HepG2 (cell line): ENCODE measurements around the gene POLRMT. TPM values are rescaled to one million over a fixed set of nuclear protein-coding genes. Genes with fewer than 3 reads are reported as not detected.
A peak's percentile ranks its signal among the peaks of the same experiment; 100 is the strongest.

ENCODE experiments used
- AGO2 ChIP-seq: fragments of 200-400 bp; formaldehyde crosslinking; optimal IDR thresholded peaks from 2 replicates; pipeline ENCODE3; 2017; ENCODE audit warnings: mild to moderate bottlenecking, low read depth, low read length, moderate library complexity
- KIAA2018 ChIP-seq: sonication (generic); formaldehyde crosslinking; IDR thresholded peaks from 2 replicates; pipeline ENCODE4 v1.5.0; 2020; ENCODE audit warnings: mild to moderate bottlenecking, missing genetic modification reagents, borderline replicate concordance
- PHF20 ChIP-seq: sonication (generic); formaldehyde crosslinking; IDR thresholded peaks from 2 replicates; pipeline ENCODE4 v1.5.0; 2020; ENCODE audit warnings: mild to moderate bottlenecking, missing genetic modification reagents
- TBP ChIP-seq: sonication (generic); formaldehyde crosslinking; IDR thresholded peaks from 2 replicates; pipeline ENCODE4 v1.5.0; 2020; ENCODE audit warnings: missing genetic modification reagents
- ZBTB3 ChIP-seq: sonication (generic); formaldehyde crosslinking; IDR thresholded peaks from 2 replicates; pipeline ENCODE4 v1.4.0; 2020; ENCODE audit warnings: low read depth, mild to moderate bottlenecking, moderate library complexity, missing genetic modification reagents, borderline replicate concordance
- ZNF382 ChIP-seq: sonication (generic); formaldehyde crosslinking; IDR thresholded peaks from 2 replicates; pipeline ENCODE4 v1.5.0; 2020; ENCODE audit warnings: missing genetic modification reagents, mild to moderate bottlenecking, borderline replicate concordance
- ZSCAN20 ChIP-seq: sonication (generic); formaldehyde crosslinking; IDR thresholded peaks from 2 replicates; pipeline ENCODE4 v1.4.0; 2020; ENCODE audit warnings: missing genetic modification reagents, mild to moderate bottlenecking, borderline replicate concordance
- polyA plus RNA-seq, 8 experiments: library from polyadenylated mRNA; depleted of rRNA in 3 of 8; stranded (reverse) in 7 of 8; unstranded in 1 of 8; fragments of >200 nt; fragmentation: Illumina TruSeq in 4 of 8; extraction: Trizol in 4 of 8; gene quantifications; 2 replicates each; pipeline versions ENCODE4 v1.2.1 to v1.2.3, GENCODE V29; 2011 to 2016; ENCODE audit warnings: low read depth in 4 of 8, missing spikeins in 1 of 8, mixed read lengths in 1 of 8; ENCODE audit not compliant: insufficient read depth in 1 of 8
- total RNA-seq, 5 experiments: library from RNA; depleted of rRNA; stranded (reverse); fragments of >200 nt; fragmentation: Illumina TruSeq; extraction: Trizol; gene quantifications; 2 replicates each; pipeline ENCODE4 v1.2.3, GENCODE V29; 2016; ENCODE audit warnings: low read depth in 1 of 5

Gene POLRMT
- total and polyA plus RNA-seq, 2 of the 13 experiments (the other 11 are each of a cell fraction or from before 2014, with no cell fraction given): 78.0 to 101 TPM

- no peak for TF ChIP-seq KIAA2018
- no peak for TF ChIP-seq ZNF382 (CRISPR knock-in tag)
- TF ChIP-seq TBP (CRISPR knock-in tag): no peak
- TF ChIP-seq ZBTB3 (CRISPR knock-in tag): no peak
- no peak for TF ChIP-seq PHF20 (CRISPR knock-in tag)
- TF ChIP-seq ZSCAN20 (CRISPR knock-in tag): no peak
- peak; percentile 88 for TF ChIP-seq AGO2
- TF ChIP-seq, all 625 proteins: peak for 9
Observed at GRCh38 chr19:646779-647565, 13.6 kb upstream of the POLRMT start (continued).
